ES-I3 (cell line): ENCODE measurements around the gene NOS1AP.

Experiments
- H3K36me3 ChIP-seq: 2 replicates; pipeline ENCODE4 v1.6.1; 2013; ENCODE audit warnings: mild to moderate bottlenecking, low read length, control low read depth, moderate library complexity; ENCODE audit not compliant: insufficient read depth
- H3K4me1 ChIP-seq: 2 replicates; pipeline ENCODE4 v1.6.1; 2013; ENCODE audit warnings: mild to moderate bottlenecking, control low read depth, low read length; ENCODE audit not compliant: insufficient read depth
- H3K9ac ChIP-seq: 2 replicates; pipeline ENCODE4 v1.6.1; 2013; ENCODE audit warnings: low read depth, mild to moderate bottlenecking, low read length, moderate library complexity
- H3K9me3 ChIP-seq: 2 replicates; pipeline ENCODE4 v1.6.1; 2013; ENCODE audit warnings: mild to moderate bottlenecking, low read length, moderate library complexity; ENCODE audit not compliant: control insufficient read depth, insufficient read depth

NOS1AP gene

DNA sequence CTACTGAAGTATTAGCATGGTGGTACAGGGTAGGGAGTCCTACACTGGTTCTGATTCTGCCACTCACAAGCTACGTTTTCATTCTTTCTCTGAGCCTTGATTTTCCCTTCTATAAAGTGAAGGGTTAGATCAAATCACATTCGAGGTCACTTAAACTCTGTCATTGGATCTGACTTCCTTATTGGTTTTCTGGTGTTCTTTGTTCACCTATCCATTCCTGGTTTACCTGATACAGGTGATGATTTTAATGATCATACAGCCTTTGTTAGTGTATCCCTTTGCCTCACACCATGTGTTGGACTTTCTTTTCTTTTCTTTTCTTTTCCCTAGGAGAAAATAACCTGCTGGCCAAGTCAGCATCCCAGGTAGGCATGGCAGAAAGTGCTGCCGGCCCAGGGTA is 74.8 kb downstream of the NOS1AP start:
- Histone ChIP-seq H3K9me3 (no peaks in the 10 kb centered on the region), H3K4me1 (peaks cover 54% of the 10 kb centered on the region), H3K36me3 (no peaks in the 10 kb centered on the region), H3K9ac (peak overlapping the region; percentile 0; the same call in 1 of the 2 replicates)

DNA sequence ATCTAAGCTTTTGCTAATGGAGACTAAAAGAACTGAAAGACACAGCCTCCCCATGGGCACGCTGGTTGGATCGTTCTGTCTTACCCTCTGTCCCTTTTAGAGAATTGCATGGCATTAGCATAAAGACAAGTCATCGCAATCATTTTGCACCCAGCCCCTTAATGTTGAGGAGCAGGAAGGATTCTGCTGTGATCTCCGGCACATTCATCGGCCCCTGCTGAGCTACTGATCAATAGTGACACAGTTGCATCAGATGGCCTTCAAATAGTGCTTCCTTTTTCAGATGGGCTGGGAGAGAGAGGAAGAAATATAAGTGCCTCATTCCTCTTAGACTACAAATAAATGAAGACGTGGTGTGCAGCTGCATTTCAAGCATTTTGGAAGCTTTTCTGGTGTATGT is 75.4 kb downstream of the NOS1AP start:
- H3K4me1 ChIP-seq, result peaks cover 54% of the 10 kb centered on the region

DNA sequence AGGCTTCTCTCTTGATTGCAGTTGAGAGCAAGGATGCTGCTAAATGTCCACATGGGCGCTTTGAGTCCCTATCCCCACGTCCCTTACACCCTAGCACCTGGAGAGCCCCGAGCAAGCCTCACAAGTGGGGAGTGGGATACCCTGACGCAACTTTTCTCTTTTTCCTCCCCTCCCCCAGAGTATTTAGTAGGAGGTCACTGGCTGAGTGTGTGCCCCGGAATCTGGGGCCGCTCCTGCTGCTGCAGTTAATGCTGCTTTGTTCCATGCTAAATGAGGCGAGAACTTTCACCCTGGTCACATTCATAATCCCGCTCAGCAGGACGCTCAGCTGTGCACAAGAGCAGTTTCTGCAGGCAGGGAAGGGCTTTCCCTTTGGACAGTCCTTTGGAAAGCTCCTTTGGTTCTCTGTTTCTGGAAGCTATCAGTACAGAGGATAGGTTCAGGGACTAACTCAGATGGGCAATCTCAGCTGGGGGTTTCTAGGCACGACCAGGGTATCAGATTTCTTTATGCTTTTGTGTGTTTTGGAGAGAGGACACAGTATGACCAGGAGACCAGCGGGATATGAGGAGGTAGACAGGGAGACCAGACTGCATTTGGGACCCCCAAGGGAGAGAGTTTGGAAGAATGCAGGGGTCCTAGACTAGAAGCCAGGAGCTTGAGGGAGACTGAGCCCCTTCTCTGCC is 75.9 kb downstream of the NOS1AP start:
- Histone ChIP-seq H3K9ac (peak overlapping the region; percentile 10; the same call in 1 of the 2 replicates), H3K9me3 (no peaks in the 10 kb centered on the region), H3K36me3 (no peaks in the 10 kb centered on the region), H3K4me1 (peaks cover 54% of the 10 kb centered on the region)

More for the DNA sequence above, 75.4 kb downstream of the NOS1AP start:
- peak overlapping the region; percentile 0; the same call in 1 of the 2 replicates for H3K9ac ChIP-seq
- no peaks in the 10 kb centered on the region for H3K36me3 ChIP-seq
- H3K9me3 ChIP-seq, result no peaks in the 10 kb centered on the region

DNA sequence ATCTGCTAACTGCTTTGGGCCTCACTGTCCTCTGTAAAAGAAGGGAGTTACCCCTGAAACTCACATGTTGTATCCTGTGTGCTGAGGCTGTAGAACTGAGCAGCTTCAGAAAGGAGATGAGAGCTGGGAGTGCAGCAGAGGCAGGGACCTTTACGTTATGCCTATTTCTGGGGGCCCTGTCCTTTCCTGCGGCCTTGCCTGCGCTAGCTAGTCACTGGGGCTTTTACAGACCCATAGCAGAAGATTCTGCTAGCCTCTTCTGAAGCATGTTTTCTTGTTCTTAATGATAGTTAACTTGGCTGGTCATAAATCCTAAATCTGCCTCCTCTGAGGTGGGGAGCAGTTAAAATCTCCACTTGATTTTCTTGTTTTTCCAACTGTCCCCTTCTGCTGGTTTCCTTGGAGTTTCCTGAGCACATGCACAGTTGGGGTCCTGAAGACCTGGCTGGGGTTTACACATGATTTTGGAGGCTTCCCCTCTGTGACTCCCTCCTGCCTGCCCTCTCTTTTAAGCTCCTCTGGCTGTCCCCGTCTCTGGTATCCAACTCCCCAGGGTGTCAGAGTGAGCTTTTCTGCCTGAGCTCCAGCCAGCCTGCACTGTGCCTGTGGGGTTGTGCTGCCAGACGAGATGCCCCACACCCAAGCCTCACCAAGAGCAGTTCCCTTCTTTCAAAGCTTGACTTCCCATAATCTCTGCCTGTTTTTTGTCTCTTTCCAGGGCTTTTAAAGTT is 76.6 kb downstream of the NOS1AP start:
- peaks cover 54% of the 10 kb centered on the region for H3K4me1 ChIP-seq
- H3K9ac ChIP-seq, result peak overlapping the region; percentile 10; the same call in 1 of the 2 replicates
- no peaks in the 10 kb centered on the region for H3K36me3 ChIP-seq
- H3K9me3 ChIP-seq, result no peaks in the 10 kb centered on the region

DNA sequence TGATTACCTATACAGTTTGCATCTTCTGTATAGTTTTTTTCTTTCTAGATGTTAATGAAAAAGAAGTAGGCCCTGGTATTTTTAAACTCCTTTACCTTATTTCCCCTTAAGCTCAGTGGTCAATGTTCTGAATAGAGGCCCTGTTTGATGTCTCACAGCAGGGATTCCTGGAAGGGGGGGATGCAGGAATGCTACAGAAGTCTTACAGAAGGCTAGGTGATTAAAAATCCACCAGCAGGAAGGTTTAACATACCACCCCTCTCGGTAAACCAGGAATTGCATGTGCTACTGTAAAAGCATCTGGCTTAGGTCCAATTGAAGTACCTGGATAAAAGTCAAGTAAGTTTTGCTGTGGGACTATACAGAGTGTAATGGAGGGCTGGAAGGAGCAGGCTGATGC is 78.3 kb downstream of the NOS1AP start:
- Histone ChIP-seq H3K4me1 (peaks cover 51% of the 10 kb centered on the region), H3K9me3 (no peaks in the 10 kb centered on the region), H3K36me3 (no peaks in the 10 kb centered on the region), H3K9ac (no peak overlapping the region)

DNA sequence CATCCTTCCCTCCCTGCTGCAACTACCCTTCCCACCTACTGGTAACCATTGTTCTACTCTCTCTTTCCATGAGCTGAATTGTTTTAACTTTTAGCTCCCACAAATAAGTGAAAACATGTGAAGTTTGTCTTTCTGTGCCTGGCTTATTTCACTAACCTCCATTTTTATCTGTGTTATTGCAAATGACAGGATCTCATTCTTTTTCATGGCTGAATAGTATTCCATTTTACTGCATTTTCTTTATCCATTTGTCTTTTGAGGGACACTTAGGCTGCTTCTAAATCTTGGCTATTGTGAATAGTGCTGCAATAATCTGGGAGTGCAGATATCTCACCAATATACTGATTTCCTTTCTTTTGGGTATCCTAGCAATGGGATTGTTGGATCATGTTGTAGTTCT is 80.6 kb downstream of the NOS1AP start:
- H3K4me1 ChIP-seq, result peaks cover 36% of the 10 kb centered on the region
- H3K9me3 ChIP-seq, result no peaks in the 10 kb centered on the region
- no peak overlapping the region for H3K9ac ChIP-seq
- H3K36me3 ChIP-seq, result no peaks in the 10 kb centered on the region

DNA sequence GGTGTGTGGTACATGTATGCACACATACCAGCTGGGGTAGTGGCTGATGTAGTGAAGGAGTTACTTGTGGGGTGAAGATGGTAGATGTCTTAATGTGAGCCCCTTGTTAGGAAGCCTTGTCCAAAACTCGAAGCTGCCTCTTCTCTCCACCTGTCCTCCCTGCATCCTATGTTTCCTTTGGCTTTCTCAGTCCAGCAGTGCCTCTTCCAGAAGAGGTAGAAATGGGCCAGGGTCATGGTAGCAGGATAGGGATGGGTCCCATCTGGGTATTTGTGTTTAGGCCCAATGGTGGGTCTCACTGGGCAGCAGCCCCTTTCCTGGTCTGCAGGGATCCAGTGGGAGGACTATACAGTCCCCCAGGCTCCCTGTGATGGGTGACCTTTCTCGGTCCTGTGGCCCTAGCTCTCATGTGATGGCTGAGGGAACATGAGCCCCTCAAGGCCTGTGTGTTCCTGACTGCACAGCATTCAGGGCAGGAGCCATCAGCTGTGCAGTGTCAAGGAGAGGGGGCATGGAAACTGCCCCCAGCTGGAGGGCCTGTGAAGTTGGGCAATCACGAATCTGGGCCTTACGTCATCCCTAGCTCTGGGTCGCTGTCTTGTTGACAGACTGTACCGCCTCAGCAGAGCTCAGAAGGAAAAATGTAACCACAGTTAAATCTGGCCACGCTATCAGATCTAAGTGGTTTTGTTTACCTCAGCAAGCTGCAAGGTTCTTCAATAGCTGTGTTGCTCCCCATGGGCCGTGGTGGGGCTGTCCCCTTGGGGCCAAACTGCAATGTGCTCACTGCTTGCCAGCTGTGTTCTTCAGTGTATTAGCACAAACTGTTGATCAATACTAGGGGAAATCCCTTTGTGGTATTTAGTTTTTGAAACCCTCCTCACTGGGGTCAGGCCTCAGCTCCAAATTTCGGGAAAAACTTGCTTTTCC is 82.7 kb downstream of the NOS1AP start:
- Histone ChIP-seq H3K9ac (no peak overlapping the region), H3K4me1 (peaks cover 19% of the 10 kb centered on the region), H3K36me3 (no peaks in the 10 kb centered on the region), H3K9me3 (no peaks in the 10 kb centered on the region)

DNA sequence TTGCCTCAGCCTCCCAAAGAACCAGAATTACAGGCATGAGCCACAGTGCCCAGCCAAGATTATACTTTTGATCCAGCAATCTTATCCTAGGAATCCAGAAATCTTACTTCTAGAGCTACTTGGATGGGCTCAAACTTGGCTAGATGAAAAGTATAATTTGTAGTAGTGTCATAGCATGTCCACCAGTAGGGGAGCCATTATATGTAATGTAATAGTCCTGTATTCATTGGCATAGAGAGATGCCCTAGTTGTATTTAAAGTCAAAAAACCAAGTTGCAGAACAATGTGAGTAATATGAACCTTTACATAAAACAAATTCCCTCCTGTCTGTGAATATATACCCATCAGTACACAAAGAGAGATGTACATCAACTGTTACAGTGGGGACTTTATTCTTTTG is 83.9 kb downstream of the NOS1AP start:
- H3K9ac ChIP-seq, result no peak overlapping the region
- peaks cover 7% of the 10 kb centered on the region for H3K4me1 ChIP-seq
- H3K36me3 ChIP-seq, result no peaks in the 10 kb centered on the region
- H3K9me3 ChIP-seq, result no peaks in the 10 kb centered on the region

DNA sequence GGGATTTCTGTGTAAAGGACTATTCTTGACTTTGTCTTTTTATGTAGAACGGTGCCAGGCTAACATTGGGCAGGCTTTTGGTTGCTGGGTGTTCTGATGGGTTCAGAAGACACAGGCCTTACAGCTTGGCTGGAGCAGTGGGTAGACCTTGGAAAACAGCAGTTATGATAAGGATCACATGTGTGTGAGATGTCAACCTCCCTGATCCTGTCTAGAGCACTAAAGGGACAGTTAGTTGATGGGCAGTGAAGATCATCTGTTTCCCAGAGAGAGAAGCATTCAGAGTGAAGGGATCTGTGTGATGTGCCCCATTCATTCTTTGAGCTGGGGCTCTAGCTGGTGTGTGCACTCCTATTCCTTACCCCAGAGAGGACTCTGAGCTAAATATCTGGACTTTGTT is 88.0 kb downstream of the NOS1AP start:
- Histone ChIP-seq H3K36me3 (no peaks in the 10 kb centered on the region), H3K9ac (no peak overlapping the region), H3K4me1 (no peaks in the 10 kb centered on the region), H3K9me3 (no peaks in the 10 kb centered on the region)

DNA sequence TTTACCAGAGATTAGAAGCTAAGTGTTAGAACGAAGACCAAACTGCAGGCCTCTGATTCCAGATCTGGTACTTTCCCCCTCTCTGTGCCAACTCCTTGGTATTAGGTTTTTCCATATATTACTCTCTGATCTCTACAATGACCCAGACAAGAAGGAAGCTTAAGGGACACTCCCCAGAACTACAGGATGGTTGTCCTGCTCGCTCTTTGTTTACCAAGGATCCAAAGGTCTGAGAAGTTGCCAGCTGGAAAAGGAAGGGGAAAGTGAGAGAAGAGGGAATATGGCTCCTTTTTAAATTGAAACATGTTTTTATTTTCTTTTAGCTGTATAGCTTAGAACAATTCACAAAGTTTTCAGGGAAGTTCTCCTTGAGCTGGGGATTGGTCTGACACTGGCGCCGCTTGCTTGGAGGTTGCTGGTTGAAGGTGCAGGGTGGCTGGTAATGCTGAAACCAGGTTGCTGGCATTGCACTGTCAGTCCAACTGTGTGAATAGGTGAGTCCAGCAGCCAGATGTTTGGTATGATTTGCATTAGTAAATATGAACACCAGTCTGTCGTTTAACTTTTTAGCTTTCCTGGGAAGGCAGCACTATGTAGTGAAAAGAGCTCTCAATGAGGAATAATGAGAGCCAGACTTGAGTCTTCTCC is 89.3 kb downstream of the NOS1AP start:
- Histone ChIP-seq H3K4me1 (no peaks in the 10 kb centered on the region), H3K9ac (no peak overlapping the region), H3K9me3 (no peaks in the 10 kb centered on the region), H3K36me3 (no peaks in the 10 kb centered on the region)

DNA sequence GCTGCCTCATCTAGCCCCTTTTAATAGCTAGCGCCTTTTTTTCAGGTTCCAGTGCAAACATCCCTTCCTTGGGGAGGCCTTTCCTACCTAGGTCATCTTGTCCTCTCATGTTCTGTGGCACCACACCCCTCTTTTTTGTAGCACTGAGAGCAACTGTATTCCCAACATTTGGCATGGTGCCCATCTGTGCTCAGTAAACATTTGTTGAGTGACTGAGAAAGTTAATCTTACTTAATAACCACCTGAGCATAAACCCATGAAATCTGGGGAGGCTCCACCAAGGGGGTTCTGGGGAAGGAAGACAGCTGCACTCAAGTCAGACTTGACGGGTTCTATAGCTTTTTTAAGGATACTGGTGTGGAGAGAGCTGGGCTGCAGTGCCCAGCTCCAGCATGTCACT is 90.0 kb downstream of the NOS1AP start:
- Histone ChIP-seq H3K4me1 (no peaks in the 10 kb centered on the region), H3K9me3 (no peaks in the 10 kb centered on the region)

DNA sequence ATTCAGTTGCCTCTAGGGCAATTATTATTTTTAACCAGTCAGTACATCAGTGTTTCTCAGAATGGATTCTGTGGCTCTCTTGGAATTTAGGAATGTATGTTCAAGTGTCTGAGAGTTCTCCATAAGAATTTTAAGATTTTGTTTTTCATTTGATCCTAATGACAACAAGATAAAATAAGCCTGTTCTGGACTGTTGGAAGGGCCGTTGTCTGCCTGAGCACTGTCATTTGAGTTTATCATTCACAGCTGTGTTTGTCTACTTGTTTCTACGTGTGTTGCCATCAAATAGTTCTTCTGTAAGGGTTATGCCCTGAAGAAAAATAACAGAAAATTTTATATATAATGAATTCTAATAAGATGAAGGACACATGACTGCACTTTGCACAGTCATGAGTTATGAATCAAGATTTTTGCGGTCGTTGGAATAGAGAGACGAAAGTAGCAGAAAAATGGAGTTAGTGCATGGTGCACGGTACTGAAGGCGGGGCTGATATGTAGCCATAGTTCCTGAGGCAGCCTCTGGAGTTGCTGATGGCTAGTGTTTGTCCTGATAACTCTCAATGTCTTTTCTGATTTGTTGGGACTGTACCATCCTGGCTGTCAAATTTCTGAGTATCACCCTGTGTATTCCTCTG is 92.5 kb downstream of the NOS1AP start:
- Histone ChIP-seq H3K9me3 (no peaks in the 10 kb centered on the region), H3K9ac (no peak overlapping the region), H3K36me3 (no peaks in the 10 kb centered on the region), H3K4me1 (no peaks in the 10 kb centered on the region)

More for the DNA sequence above, 90.0 kb downstream of the NOS1AP start:
- no peaks in the 10 kb centered on the region for H3K36me3 ChIP-seq
- no peak overlapping the region for H3K9ac ChIP-seq

DNA sequence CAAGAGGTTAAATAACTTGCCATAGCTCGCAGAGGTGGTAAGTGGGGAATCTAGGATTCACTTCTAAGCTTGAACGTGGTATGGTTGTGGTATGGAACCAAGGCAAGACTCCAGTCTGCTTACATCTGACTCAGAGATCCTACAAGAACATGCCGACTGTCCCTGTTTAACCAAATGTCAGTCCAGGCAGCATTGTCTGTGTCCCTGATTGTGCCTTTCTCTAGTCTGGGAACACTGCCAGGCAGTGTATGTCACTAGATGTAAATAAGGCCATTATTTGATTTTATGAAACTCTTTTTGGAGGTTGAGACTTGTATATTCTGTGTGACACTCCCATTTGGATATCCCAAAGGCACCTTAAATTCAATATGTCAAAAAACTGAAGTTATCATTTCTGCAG is 96.0 kb downstream of the NOS1AP start:
- Histone ChIP-seq H3K9me3 (no peaks in the 10 kb centered on the region), H3K9ac (no peak overlapping the region; the same call in 1 of the 2 replicates), H3K4me1 (peaks cover 6% of the 10 kb centered on the region), H3K36me3 (no peaks in the 10 kb centered on the region)
